CD4-positive, alpha-beta T cell treated with Interleukin-21 for 1 hour (primary cell): Measurements from ENCODE around the gene C12orf75.
"Not testable (repeated sequence)": the region's sequence is repeated elsewhere in the genome, so short reads cannot be mapped to it uniquely, and the experiment has no call there.

Source experiments
- DNase-seq: peaks from one replicate; pipeline ENCODE4 v3.0.0-alpha.2; 2020

The C12orf75 gene

DNA sequence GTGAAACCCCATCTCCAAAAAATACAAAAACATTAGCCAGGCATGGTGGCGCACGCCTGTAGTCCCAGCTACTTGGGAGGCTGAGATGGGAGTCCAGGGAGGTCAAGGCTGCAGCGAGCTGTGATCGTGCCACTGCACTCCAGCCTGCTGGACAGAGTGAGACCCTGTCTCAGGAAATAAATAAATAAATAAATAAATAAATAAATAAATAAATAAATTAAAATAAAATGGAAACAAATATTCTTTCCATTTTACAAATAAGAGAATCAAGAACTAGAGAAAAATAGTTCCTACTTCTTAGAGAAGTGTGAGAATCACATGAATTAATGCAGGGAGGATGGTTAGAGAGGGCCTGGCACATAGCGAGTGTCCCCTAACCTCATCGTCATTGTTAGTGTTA is 53.7 kb downstream of the C12orf75 start:
- DNase-seq = no peak

DNA sequence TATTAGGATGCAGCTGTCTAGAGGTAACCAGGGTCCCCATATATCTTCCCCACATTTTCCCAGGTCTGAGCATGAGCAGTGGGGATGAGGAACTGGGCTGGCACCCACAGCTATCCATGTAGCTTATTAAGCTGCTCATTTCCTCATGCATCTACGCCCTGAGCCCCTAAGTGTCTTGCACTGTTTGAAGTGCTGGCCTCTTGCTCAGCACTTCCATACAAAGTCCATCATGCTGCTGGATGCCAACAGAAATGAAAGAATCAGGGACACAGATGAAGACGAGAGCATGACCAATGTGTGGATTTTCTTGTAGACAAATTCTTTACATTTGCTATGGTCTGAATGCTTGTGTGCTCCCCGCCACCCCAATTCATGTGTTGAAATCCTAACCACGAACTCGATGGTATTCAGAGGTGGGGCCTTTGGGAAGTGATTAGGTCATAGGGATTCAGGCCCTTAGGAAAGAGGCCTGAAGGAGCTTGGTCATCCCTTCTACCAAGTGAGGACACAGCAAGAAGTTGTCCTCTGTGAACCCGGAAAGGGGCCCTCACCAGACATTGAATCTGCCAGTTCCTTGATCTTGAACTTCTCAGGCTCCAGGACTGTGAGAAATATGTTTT is 54.5 kb downstream of the C12orf75 start:
- DNase-seq = no peak

DNA sequence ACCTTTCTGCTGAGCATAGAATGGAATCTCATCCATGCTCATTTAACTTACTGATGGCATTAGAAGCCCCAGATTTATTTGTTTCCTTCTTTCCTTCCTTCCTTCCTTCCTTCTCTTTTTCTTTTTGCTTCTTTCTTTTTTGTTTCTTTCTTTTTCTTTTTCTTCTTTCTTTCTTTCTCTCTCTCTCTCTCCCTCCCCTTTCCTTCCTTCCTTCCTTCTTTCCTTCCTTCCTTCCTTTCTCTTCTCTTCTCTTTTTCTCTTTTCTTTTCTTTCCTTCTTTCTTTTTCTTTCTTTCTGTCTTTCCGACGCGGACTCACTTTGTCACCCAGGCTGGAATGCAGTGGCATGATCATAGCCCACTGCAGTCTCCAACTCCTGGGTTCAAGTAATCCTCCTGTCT is 55.9 kb downstream of the C12orf75 start:
- DNase-seq = no peak

DNA sequence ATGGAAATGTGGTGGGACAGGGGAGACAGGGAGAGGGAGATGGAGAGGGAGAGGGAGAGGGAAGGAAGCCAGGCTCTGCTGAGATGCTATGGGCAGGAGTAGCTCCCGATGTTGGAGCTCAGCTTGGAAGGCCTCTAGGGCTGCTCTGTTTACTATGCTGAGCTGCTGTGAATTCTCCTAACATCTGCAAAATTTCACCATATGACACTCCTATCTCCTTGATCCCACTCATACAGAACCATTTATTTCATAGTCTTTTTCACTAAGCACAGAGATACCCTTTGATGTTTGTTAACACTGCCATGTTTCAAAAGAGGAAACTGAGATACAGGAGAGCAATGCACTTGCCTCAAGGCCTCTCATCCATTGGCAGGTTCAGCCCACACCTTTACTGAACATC is 60.7 kb downstream of the C12orf75 start:
- no peak for DNase-seq

DNA sequence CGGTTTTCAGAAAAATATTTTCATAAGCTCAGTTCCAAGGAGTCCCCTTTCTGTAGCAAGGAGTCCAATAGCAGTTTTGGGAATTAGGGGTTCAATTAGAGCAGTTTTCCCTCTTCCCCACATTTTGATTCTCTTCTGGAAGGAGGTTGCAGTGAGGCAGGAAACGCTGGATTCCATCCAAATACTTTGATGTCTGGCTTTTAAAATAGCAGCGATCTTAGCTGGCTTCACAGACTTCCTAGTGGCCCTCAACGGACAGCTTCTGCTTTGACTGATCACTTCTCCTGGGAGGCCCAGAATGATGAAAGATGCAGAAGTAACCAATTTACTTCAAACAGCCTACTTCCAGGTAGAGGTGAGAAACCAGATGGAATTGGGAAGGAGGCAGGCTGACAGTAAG is 63.1 kb downstream of the C12orf75 start:
- no peak for DNase-seq

DNA sequence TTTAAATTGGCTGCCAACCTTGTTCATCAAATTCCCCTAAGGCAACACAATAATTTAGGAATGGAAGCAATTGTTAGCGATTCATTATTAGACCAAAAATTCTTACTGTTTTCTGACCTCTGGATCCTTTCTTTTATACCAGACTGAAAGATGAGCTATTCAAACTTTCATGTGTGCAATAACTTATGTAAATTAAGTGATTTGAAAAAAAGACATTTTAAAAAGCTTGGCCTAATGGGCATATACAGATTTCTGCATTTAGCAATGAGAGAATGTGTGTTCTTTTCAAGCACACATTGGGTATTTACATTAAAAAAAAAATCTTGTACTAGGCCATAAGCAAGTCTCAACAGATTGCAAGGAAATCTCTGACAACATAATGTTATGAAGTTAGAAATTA is 65.5 kb downstream of the C12orf75 start:
- no peak for DNase-seq

DNA sequence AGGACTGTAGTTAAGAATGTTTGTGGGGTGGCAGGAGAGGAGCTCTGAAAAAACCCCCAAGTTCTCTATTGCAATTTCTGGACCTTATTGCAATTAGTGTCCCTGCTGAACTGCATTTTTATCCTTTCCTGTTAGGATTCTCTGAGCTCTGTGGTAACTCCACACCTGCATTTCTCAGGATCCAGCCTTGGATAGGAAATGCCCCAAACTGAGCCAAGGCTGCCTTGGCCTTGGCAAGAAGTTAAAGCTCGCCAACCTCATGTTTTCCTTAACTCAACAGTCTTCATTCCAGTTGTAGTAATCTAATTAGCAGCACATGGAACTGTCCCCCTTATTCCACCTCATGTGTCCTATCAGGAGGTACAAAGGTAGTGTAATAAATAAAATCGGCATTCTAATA is 66.5 kb downstream of the C12orf75 start:
- no peak for DNase-seq

DNA sequence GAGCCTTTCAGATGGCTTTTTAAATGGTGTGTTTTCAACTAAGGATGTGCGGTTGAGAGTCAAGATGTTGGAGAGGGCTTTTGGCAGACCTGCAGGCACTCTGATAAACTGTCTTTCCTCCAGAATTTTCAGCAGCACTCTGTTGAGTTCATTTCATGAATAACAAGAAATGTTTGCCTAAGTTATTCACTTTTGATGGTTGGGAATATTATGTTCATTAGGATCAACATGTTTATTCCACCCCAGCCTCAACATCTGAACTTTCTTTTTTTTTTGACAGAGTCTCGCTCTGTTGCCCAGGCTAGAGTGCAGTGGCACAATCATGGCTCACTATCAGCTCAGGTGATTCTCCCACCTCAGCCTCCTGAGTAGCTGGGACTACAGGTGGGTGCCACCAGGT is 68.4 kb downstream of the C12orf75 start:
- no peak for DNase-seq

DNA sequence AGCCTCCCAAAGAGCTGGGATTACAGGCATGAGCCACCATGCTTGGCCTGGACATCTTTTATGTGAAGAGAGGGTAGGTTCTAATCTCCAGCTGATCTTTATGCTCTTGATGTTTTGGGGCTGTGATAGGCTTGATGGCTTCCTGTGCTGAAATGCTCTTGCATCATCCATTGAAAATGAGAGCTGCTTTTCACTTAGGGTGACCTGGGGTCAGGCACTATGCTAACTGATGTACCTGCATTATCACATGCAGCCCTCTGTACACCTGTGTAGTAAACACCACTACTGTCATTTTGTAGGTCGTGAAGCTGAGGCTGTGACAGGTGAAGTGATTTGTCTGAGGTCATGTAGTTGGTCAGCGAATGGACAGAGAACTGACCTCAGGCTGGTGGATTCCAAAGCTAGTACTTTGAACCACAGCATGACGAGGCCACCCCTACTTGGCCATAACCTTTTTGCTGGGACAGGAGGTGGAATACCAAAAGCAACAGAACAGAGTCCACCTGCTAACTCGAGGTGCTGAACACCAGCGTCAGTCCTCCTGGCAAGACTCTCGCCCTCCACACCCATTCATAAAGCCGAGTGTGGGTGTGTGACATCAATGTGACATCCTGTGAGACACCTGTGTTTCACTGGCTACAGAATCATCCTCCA is 69.1 kb downstream of the C12orf75 start:
- no peak for DNase-seq

DNA sequence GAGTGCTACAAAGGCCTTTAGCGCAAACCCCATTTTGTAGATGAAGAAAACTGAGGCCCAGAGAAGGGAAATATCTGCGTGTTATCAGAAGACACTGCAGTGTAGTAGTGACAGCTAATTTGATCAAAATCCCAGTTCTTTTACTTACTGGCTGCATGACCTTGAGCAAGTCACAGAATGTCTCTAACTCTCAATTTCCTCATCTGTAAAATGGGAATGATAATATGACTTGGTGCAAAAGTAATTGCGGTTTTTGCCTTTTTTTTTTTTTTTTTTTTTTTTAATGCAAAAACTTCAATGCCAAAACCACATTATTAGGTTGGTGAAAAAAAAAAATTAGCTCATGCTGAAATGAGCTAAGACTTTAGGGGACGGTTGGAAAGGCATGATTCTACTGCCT is 69.7 kb downstream of the C12orf75 start:
- no peak for DNase-seq

DNA sequence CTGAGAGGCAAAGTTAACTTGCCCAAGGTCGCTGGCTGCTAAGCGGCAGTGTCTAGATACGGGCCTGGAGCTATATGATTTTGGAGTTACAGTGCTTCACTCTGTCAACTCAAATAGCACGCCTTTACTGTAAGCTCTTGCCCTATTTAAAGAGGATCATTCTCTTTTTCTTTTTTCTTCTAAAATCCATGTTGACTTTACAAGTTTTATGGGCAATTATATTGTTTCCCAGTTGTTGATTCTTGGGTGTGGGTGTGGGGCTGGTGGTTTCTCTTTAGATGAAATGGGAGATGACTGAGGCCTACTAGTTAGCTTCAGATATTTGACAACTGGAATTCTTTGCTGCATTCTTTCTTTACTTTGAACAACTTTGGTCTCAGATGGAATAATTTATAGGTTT is 70.7 kb downstream of the C12orf75 start:
- no peak for DNase-seq

DNA sequence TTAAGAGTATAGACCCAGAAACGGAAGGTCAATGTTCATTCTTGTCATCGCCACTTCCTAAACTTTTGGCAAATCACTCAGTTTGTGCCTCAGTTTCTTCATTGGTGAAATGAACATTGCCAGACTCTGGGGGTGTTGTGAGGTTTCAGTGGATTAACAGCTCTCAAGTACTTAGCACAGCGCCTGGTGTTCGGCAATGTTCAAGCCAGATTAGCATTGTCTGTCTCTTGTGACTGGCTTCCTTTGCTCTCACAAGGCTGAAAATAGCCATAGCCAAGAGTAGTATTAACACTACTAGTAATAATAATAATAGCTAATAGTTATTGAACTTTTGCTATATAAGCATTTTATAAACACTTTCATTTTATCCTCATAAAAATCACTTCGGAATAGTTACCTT is 71.9 kb downstream of the C12orf75 start:
- no peak for DNase-seq

DNA sequence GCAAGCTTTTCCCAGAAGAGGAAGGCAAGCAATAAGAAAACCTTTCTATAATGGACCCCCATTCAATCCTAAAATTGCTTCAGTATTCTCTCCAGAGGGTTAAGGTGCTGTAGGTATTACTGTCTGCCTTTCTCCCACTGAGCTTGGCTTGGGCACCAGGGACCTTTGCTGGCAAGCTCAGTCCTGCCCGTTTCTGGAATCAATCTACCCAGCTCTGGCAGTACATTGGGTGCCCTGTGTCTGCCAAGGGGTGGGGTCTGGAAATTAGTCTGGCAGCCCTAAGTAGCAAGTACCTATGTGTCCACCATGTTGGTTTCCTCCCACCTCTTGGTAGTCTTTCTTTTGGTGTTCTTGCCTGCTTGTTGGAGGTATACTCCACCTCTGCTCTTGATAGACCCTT is 72.6 kb downstream of the C12orf75 start:
- DNase-seq = no peak

DNA sequence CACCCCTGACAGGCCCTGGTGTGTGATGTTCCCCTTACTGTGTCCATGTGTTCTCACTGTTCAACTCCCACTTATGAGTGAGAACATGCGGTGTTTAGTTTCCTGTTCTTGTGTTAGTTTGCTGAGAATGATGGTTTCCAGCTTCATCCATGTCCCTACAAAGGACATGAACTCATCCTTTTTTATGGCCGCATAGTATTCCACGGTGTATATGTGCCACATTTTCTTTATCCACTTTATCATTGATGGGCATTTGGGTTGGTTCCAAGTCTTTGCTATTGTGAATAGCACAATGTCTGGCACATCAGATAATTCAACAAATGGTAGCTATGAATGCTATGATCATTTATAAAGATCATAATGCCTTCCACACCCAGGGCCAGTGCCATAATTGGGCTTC is 73.6 kb downstream of the C12orf75 start:
- not testable (repeated sequence) for DNase-seq

DNA sequence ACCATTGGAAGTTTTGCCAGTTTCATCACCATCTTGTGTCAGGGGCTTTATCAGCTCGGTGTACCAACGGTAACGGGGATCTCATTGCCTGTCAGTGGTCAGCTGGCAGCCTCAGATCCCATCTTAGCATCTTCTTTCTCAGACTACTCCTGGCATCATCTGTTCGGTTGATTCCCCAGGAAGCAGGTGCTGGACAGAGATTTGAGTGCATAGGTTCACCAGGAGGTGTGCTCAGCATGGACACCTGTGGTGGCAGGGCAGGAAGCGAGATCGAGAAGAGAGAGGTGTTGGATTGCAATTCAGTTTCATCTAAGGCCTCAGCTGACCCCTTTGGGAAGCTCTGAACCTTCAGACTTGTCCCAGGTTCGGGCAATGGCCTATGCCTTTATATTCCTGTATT is 76.0 kb downstream of the C12orf75 start:
- DNase-seq = no peak

DNA sequence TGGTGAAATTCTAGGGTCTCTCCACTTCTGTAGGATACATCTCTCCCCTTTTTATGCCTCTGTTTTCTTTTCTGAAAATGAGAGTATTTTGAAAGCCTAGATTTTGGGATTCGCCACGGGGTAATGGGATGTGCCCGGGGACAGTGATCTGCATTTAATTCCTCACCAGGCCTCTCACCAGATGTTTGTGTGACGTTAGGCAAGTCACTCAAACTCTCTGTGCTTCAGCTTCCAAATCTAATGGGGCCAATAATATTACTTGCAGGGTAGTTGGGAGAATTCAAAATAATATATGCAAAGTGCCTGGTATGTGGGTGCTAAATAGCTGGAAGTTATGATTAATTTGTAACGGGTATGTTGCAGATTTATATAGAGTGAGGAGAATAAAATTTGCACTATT is 78.8 kb downstream of the C12orf75 start:
- DNase-seq = no peak

DNA sequence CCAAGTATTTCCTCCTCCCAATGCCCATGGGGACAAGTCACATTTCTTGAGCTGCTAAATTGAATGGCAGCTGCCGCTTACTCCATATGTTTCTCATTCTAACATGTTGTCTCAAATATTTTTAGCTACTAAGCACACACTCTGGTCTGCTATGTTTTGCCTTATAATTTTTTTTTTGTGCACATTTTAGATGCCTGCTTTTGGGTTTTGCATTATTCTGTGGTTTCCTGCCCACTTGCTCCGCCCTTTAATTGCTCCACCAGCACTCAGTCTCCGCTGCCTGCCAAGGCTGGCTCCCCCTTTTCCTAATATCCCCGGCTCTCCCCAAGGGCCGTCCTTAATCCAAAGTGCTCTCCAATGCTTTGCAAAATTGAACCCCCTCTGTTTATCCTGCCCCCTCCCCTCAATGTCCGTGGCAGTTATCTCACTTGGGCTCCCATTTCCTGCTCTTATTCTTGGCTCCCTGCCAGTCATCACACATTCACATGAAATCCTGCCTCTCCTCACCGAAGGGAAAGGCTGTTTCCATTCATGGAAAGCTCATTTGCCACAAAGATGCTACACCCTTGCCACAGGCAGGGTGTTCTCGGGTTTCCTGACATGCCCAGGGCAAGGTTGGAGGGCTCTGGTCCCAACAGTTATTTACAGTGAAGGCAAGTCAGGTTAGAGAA is 79.4 kb downstream of the C12orf75 start:
- DNase-seq = peak; percentile 4

DNA sequence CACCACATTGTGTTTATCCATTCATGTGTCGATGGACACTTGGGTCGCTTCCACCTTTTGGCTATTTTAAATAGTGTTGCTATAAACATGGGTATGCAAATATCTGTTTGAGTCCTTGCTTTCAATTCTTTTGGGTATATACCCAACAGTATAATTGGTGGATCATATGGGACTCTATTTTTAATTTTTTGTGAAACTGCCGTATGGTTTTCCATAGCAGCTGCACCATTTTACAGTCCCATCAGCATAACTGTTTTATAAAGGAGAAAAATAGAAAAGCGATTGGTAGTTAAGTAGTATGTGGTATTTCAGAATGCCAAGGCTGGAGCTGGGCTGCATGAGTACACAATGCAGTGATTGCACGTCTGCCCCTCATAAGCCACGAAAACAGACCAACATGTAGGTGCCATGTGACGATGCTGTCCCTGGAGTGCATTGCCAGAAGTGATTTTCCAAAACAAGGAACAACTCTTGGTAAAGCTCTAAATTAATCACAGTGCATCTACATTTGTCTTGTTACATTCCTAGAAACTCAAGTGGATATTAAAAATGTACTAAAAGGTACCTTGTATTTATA is 83.5 kb downstream of the C12orf75 start:
- DNase-seq = no peak

DNA sequence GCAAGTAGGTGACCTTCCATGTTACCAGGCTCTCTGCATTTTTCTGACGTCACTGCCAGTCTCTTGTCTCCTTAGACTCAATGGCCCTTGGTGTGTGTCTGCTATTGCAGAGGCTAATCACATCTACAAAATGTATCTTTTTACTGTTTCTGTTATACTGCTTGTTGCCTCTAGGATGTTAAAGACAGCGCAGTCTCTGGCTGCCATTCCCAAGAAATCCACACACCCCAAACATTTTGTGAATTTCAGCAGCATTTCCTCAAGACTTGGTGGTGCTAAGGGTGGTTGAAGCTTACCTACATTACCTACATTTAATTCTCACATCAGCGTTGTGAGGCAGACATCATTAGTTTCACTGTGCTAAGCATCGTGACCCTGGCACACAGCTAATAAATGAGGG is 87.2 kb downstream of the C12orf75 start:
- no peak for DNase-seq

DNA sequence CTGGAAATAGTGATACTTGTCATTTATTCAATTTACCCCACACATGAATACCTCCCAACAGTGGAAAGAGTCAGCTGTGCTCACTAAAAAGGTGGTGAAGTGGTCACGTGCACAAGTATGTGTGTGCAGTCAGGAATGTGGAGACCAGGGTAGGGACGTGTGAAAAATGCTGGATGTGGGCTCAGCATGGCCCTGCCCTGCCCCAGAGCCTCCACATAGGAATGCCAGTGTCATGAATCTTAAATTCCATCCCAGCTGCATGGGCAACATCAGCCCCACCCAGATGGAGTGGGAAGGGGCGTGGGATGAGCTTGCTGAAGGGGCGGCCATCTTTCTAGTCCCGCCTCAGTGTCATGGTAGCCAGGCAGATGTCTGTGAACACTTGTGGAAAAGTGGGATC is 87.7 kb downstream of the C12orf75 start:
- no peak for DNase-seq

DNA sequence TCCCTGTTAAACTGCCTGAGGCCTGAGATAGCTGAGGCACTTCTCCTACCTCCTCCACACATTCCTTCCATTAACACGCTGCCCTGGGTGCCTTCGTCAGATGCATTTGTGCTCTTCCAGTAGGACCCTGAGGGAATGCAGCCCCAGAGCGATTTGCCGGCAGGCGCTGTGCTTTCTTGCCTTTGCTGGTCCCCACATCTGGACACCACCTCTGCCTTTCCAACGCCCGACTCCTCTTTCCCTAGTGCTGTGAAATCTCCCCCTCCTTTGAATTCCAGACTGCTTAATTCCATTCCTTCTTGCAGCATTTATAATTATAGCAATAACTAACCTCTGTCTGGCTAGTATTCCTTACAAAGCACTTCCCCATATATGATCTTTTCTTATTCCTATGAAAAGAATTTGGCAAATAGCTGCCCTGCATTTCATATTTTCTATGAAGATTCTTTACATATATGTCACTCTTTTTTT is 88.4 kb downstream of the C12orf75 start:
- DNase-seq = no peak

DNA sequence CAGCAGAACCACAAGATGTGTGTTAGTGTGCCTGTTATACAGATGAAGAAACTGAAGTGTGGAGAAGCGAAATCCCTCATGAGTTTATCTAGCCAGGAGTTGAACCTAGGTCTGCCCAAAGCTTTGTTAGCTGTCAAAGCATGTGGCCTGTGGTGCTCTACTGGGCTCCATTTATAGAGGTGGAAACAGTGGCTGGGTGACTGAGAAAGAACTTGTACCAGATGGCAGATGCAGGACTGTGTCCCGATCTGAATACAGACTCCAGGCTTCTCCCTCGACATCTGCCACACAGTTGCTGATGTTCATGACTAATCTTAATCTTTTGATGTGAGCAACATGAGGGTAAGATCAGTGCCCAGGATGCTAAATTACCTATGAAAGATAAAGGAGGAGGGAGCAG is 89.1 kb downstream of the C12orf75 start:
- no peak for DNase-seq

DNA sequence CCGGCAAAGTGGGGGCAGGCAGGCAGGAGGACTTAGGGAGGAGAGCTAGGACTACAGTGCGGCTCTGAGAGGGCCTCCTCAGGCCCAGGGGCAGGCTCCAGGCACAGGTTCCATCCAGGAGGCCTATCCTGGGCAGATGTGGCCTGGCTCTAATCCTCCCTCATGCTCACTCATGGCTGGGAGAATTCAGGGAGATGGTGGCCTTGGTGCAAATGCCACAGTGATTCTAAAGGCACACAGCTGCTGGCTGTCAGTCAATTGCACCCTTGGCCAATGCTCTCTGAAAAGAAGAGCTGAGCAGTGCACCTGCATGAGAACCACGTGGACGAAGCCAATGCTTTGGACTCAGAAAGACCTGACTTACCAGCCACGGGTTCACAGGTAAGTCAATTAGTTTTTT is 89.6 kb downstream of the C12orf75 start:
- no peak for DNase-seq

DNA sequence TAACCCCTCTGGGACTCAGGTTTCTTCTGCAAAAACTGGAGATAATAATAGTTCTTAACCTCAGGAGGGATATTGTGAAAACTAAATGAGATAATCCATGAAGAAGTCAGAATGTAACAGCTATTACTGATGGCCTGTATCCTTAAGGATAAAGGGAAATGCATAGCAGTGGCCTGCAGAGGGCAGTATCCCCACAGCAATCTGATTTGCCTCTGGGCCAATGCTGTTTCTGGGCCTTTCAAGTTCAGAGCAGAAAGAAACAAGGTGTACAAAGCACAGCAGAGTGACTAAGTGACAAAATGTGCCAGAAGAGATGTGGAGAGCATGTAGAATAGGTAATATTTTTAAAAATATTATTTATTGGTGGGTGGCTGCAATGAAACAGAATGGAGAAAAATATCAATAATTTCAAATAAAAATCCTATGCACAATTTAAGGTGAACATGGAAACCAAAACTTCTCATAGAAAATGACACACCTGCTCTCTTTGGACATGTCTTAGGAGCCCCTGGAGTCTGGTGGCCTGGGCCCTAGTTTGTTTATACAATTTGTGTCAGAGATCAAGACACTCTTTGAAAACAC is 90.3 kb downstream of the C12orf75 start:
- DNase-seq = peak; percentile 58
